HepG2 (cell line): ENCODE results near the gene HDGFL3. TPM values are rescaled to one million over a fixed set of nuclear protein-coding genes. Genes with fewer than 3 reads are reported as not detected.
"Not testable (repeated sequence)": the region's sequence is repeated elsewhere in the genome, so short reads cannot be mapped to it uniquely, and the experiment has no call there.

Experiments used
- ATAC-seq: fragments of 200-7000 bp; cut with Tn5 transposase; 3 replicates; pipeline ENCODE4 v1.9.1; 2020; ENCODE audit warnings: mild to moderate bottlenecking, moderate library complexity
- BruUV-seq: library from RNA; stranded (reverse); fragments of 400-500 nt; replicated peaks from 2 replicates; lab custom pipeline; 2021; lab: Mats Ljungman, UMichigan
- CTCF ChIA-PET: fragments of 300-600 bp; formaldehyde crosslinking; extraction: SDS; loops from one replicate; lab custom pipeline; 2021; ENCODE audit warnings: low total read pairs, inconsistent platforms, low intra/inter-chr PET ratio; lab: Yijun Ruan, JAX
- POLR2A ChIA-PET: fragments of 350-600 bp; sonication (Branson Sonifier 250); formaldehyde crosslinking; loops from one replicate; lab custom pipeline; 2020; ENCODE audit warnings: antibody characterized with exemption, inconsistent platforms; lab: Yijun Ruan, JAX
- DNase-seq: peaks from one replicate; pipeline ENCODE4 v3.0.0-alpha.2; 2015; ENCODE audit warnings: low spot score
- FAIRE-seq: peaks from 3 replicates; lab custom pipeline; 2011; peaks lifted over from hg19 to GRCh38; lab: Jason Lieb, UNC
- H2AFZ ChIP-seq: one replicate; pipeline ENCODE4 v1.6.1; 2011; ENCODE audit warnings: low read length, inconsistent platforms
- H3K27ac ChIP-seq: fragments of 300-600 bp; 3 replicates; pipeline ENCODE4 v1.8.0; 2011; ENCODE audit warnings: mixed run types, mild to moderate bottlenecking, mixed read lengths, low read length, inconsistent platforms; ENCODE audit not compliant: insufficient read depth; ENCODE audit errors: extremely low read length
- H3K27me3 ChIP-seq, 2 experiments: fragments of 200-600 bp in 1 of 2; 2 replicates in 1 of 2; 3 replicates in 1 of 2; pipeline versions ENCODE4 v1.6.0 to v1.8.0; 2011; ENCODE audit warnings: low read length in 2 of 2, mild to moderate bottlenecking in 2 of 2, moderate library complexity in 2 of 2, inconsistent platforms in 1 of 2; ENCODE audit not compliant: insufficient read depth in 2 of 2, control insufficient read depth in 1 of 2
- H3K36me3 ChIP-seq, 2 experiments: fragments of 200-600 bp in 1 of 2; replicated peaks in 1 of 2; 2 replicates in 1 of 2; 3 replicates in 1 of 2; pipeline versions ENCODE4 v1.5.1 to v1.8.0; 2011; ENCODE audit warnings: low read length in 2 of 2, inconsistent platforms in 1 of 2; ENCODE audit not compliant: insufficient read depth in 2 of 2, control insufficient read depth in 1 of 2
- H3K4me1 ChIP-seq: 2 replicates; pipeline ENCODE4 v1.5.1; 2012; ENCODE audit warnings: low read length, inconsistent platforms; ENCODE audit not compliant: insufficient read depth
- H3K4me2 ChIP-seq: 2 replicates; pipeline ENCODE4 v1.6.0; 2011; ENCODE audit warnings: low read depth, low read length, inconsistent platforms
- H3K4me3 ChIP-seq, 3 experiments: fragments of 200-600 bp in 1 of 3; sonication (generic), shearing (Covaris generic) in 1 of 3; replicated peaks in 1 of 3; 2 replicates each; pipeline ENCODE4 v1.5.1; 2011 to 2016; ENCODE audit warnings: low read length in 3 of 3, inconsistent platforms in 2 of 3, low read depth in 2 of 3, mild to moderate bottlenecking in 2 of 3, control low read depth in 1 of 3, mixed read lengths in 1 of 3; ENCODE audit not compliant: insufficient read depth in 1 of 3
- H3K79me2 ChIP-seq: one replicate; pipeline ENCODE4 v1.6.1; 2011; ENCODE audit warnings: low read length, inconsistent platforms; ENCODE audit not compliant: insufficient read depth
- H3K9ac ChIP-seq: 2 replicates; pipeline ENCODE4 v1.6.0; 2011; ENCODE audit warnings: mild to moderate bottlenecking, low read depth, low read length, inconsistent platforms; ENCODE audit not compliant: insufficient read depth
- H3K9me3 ChIP-seq: 2 replicates; pipeline ENCODE4 v1.5.1; 2012; ENCODE audit warnings: mild to moderate bottlenecking, low read length
- H4K20me1 ChIP-seq: 2 replicates; pipeline ENCODE4 v1.6.0; 2011; ENCODE audit warnings: inconsistent platforms, mild to moderate bottlenecking, low read length, moderate library complexity; ENCODE audit not compliant: insufficient read depth
- WGBS: methylation state at CpG from one replicate; pipeline ENCODE4 v1.1.6; 2017; ENCODE audit warnings: low lambda C conversion rate; 5-methylcytosine and 5-hydroxymethylcytosine counted together
- in situ Hi-C: cut with HindIII; loops from 2 replicates; pipeline ENCODE4 v1.10.0; 2017; ENCODE audit warnings: low pct_unique_long_range_greater_than_20kb; ENCODE audit not compliant: extremely low pct_ligation_motif_present
- intact Hi-C: fragments of 100-400 bp; cut with micrococcal nuclease; formaldehyde crosslinking; loops from one replicate; pipeline ENCODE4 v1.10.0; 2022; ENCODE audit not compliant: unreplicated experiment
- polyA plus RNA-seq, 8 experiments: library from polyadenylated mRNA; depleted of rRNA in 3 of 8; stranded (reverse) in 7 of 8; unstranded in 1 of 8; fragments of >200 nt; fragmentation: Illumina TruSeq in 4 of 8; extraction: Trizol in 4 of 8; gene quantifications; 2 replicates each; pipeline versions ENCODE4 v1.2.1 to v1.2.3, GENCODE V29; 2011 to 2016; ENCODE audit warnings: low read depth in 4 of 8, missing spikeins in 1 of 8, mixed read lengths in 1 of 8; ENCODE audit not compliant: insufficient read depth in 1 of 8
- total RNA-seq, 5 experiments: library from RNA; depleted of rRNA; stranded (reverse); fragments of >200 nt; fragmentation: Illumina TruSeq; extraction: Trizol; gene quantifications; 2 replicates each; pipeline ENCODE4 v1.2.3, GENCODE V29; 2016; ENCODE audit warnings: low read depth in 1 of 5

HDGFL3 gene
- total and polyA plus RNA-seq, 2 of the 13 experiments (the other 11 are each of a cell fraction or from before 2014, with no cell fraction given) = 0.07 to 0.09 TPM

- H3K9me3 ChIP-seq, CTCF ChIA-PET, H3K79me2 ChIP-seq, POLR2A ChIA-PET, H3K4me2 ChIP-seq, H2AFZ ChIP-seq, H3K4me3 ChIP-seq, FAIRE-seq, H3K4me1 ChIP-seq, BruUV-seq, H3K36me3 ChIP-seq, H3K27ac ChIP-seq, DNase-seq, ATAC-seq, H3K27me3 ChIP-seq, in situ Hi-C loops, H3K9ac ChIP-seq, intact Hi-C loops, H4K20me1 ChIP-seq: not testable (repeated sequence)
- 53% methylated on average over 8 of the region's 8 CpGs for WGBS
Observed at GRCh38 chr15:83085864-83086552, 121.6 kb downstream of the HDGFL3 start.

- H3K9ac ChIP-seq, in situ Hi-C loops, ATAC-seq: not testable (repeated sequence)
Observed at GRCh38 chr15:83085461-83085860, 122.2 kb downstream of the HDGFL3 start.

More at GRCh38 chr15:83085461-83085860, 122.2 kb downstream of the HDGFL3 start:
- WGBS = 64% methylated on average over 3 of the region's 3 CpGs
- intact Hi-C loops, FAIRE-seq, DNase-seq, CTCF ChIA-PET, H2AFZ ChIP-seq, H3K27me3 ChIP-seq, H3K4me3 ChIP-seq, POLR2A ChIA-PET, H3K4me2 ChIP-seq, H3K9me3 ChIP-seq, H3K79me2 ChIP-seq, H3K36me3 ChIP-seq, H3K4me1 ChIP-seq, H4K20me1 ChIP-seq, BruUV-seq, H3K27ac ChIP-seq: not testable (repeated sequence)
